Fibroblast of lung (primary cell): ENCODE results near the gene HHAT.

Experiments used
- CTCF ChIP-seq, 2 donors: IDR thresholded peaks in 1 of 2; conservative IDR thresholded peaks in 1 of 2; 1 replicate in 1 of 2; 2 replicates in 1 of 2; pipeline ENCODE4 v1.5.1; 2011 to 2012; ENCODE audit warnings: low read length in 2 of 2, control low read depth in 1 of 2, inconsistent platforms in 1 of 2, low read depth in 1 of 2, mild to moderate bottlenecking in 1 of 2
- EZH2 ChIP-seq: IDR thresholded peaks from 2 replicates; pipeline ENCODE4 v1.5.1; 2012; ENCODE audit warnings: low read length, control low read depth, mild to moderate bottlenecking; ENCODE audit errors: missing control alignments

- TF ChIP-seq CTCF (conservative IDR thresholded peaks at IDR 0.05 in 1 of 2, IDR thresholded peaks at IDR 0.05 in 1 of 2; ENCODE audit: low read depth in 1 of 2, low read length in 2 of 2), result no peak
- no peak for TF ChIP-seq EZH2
These were observed 100.0 kb downstream of the HHAT start for GRCh38 chr1:210428696-210429095.
